NCI-H146 (cell line): Measurements from ENCODE around the gene TSPAN18.

Experiments used
- DNase-seq: peaks from one replicate; lab custom pipeline; 2025; lab: John Stamatoyannopoulos, UW

Gene TSPAN18

GRCh38 chr11:44711113-44711786, 15.5 kb upstream of the TSPAN18 start:
- DNase-seq: no peak

- DNase-seq: peak; percentile 2
Measured at GRCh38 chr11:44711787-44712608, 14.8 kb upstream of the TSPAN18 start.

GRCh38 chr11:44713022-44713421, 13.7 kb upstream of the TSPAN18 start:
- DNase-seq: no peak

- DNase-seq: no peak
Measured at GRCh38 chr11:44716256-44716655, 10.5 kb upstream of the TSPAN18 start.

GRCh38 chr11:44718057-44718456, 8.7 kb upstream of the TSPAN18 start:
- DNase-seq: no peak

GRCh38 chr11:44718612-44719390, 8.0 kb upstream of the TSPAN18 start:
- no peak for DNase-seq

- no peak for DNase-seq
Measured at GRCh38 chr11:44725016-44725685, 1.6 kb upstream of the TSPAN18 start.

GRCh38 chr11:44725757-44726282, 942 bp upstream of the TSPAN18 start:
- no peak for DNase-seq

- no peak for DNase-seq
Measured at GRCh38 chr11:44727114-44727372, 281 bp downstream of the TSPAN18 start.

- peak; percentile 53 for DNase-seq
Measured at GRCh38 chr11:44727373-44728287, 868 bp downstream of the TSPAN18 start.

GRCh38 chr11:44728491-44728910, 1.7 kb downstream of the TSPAN18 start:
- no peak for DNase-seq

GRCh38 chr11:44729063-44729462, 2.3 kb downstream of the TSPAN18 start:
- DNase-seq: no peak

GRCh38 chr11:44729713-44730112, 3.0 kb downstream of the TSPAN18 start:
- DNase-seq: no peak

GRCh38 chr11:44730775-44731174, 4.0 kb downstream of the TSPAN18 start:
- no peak for DNase-seq

GRCh38 chr11:44731685-44732430, 5.1 kb downstream of the TSPAN18 start:
- DNase-seq: no peak

GRCh38 chr11:44732564-44732963, 5.8 kb downstream of the TSPAN18 start:
- no peak for DNase-seq

GRCh38 chr11:44733877-44734276, 7.1 kb downstream of the TSPAN18 start:
- DNase-seq: no peak

GRCh38 chr11:44734843-44735381, 8.2 kb downstream of the TSPAN18 start:
- DNase-seq: no peak

- no peak for DNase-seq
Measured at GRCh38 chr11:44736791-44737190, 10.0 kb downstream of the TSPAN18 start.
